ENCODE results near the gene ANO5. TPM values are rescaled to one million over a fixed set of nuclear protein-coding genes. Genes with fewer than 3 reads are reported as not detected.

The ANO5 gene
- total and polyA plus RNA-seq, 2 donors (not counting 1 experiment from before 2014, with no cell fraction given): 0.06 to 4.1 TPM

GRCh38 chr11:22173532-22173931, 19.4 kb upstream of the ANO5 start:
- Histone ChIP-seq H2AFZ (ENCODE audit: low read length) (no peak overlapping the region), H3K9ac (ENCODE audit: insufficient read depth, low read length) (no peak overlapping the region), H3K9me3 (ENCODE audit: control insufficient read depth, insufficient read depth, low read depth, low read length) (no peaks in the 10 kb centered on the region), H3K27me3 (ENCODE audit: control insufficient read depth, insufficient read depth, low read length) (no peaks in the 10 kb centered on the region), H3K4me1 (ENCODE audit: control insufficient read depth, extremely low read depth, insufficient read depth, low read length) (no peaks in the 10 kb centered on the region), H3K36me3 (ENCODE audit: control insufficient read depth, insufficient read depth, low read length) (no peaks in the 10 kb centered on the region), H4K20me1 (ENCODE audit: control insufficient read depth, extremely low read depth, insufficient read depth, low read length) (no peaks in the 10 kb centered on the region), H3K27ac (ENCODE audit: insufficient read depth, low read length) (no peak overlapping the region), H3K4me2 (ENCODE audit: extremely low read depth, insufficient read depth, low read length) (no peak overlapping the region), H3K4me3 (replicated peaks in 1 of 4; ENCODE audit: control extremely low read depth in 1 of 4, insufficient read depth in 1 of 4, low read depth in 3 of 4, low read length in 4 of 4) (no peak overlapping the region), H3K79me2 (ENCODE audit: control insufficient read depth, insufficient read depth, low read length) (no peaks in the 10 kb centered on the region)
- no peak for TF ChIP-seq CTCF (conservative IDR thresholded peaks at IDR 0.05 in 1 of 2, IDR thresholded peaks at IDR 0.05 in 1 of 2; ENCODE audit: low read depth in 1 of 2, low read length in 2 of 2)
- TF ChIP-seq EZH2 (IDR thresholded peaks at IDR 0.05; ENCODE audit: low read length, missing control alignments): no peak
- DNase-seq (ENCODE audit: low read depth in 2 of 2): no peak

GRCh38 chr11:22177186-22177585, 15.7 kb upstream of the ANO5 start:
- DNase-seq (ENCODE audit: low read depth in 2 of 2): no peak
- no peak overlapping the region for H3K9ac ChIP-seq (ENCODE audit: insufficient read depth, low read length)
- TF ChIP-seq EZH2 (IDR thresholded peaks at IDR 0.05; ENCODE audit: low read length, missing control alignments): no peak
- TF ChIP-seq CTCF (conservative IDR thresholded peaks at IDR 0.05 in 1 of 2, IDR thresholded peaks at IDR 0.05 in 1 of 2; ENCODE audit: low read depth in 1 of 2, low read length in 2 of 2): no peak
- no peak overlapping the region for H3K4me3 ChIP-seq (replicated peaks in 1 of 4; ENCODE audit: control extremely low read depth in 1 of 4, insufficient read depth in 1 of 4, low read depth in 3 of 4, low read length in 4 of 4)
- no peaks in the 10 kb centered on the region for H3K79me2 ChIP-seq (ENCODE audit: control insufficient read depth, insufficient read depth, low read length)
- H3K4me2 ChIP-seq (ENCODE audit: extremely low read depth, insufficient read depth, low read length): no peak overlapping the region
- no peaks in the 10 kb centered on the region for H4K20me1 ChIP-seq (ENCODE audit: control insufficient read depth, extremely low read depth, insufficient read depth, low read length)
- H3K27me3 ChIP-seq (ENCODE audit: control insufficient read depth, insufficient read depth, low read length): no peaks in the 10 kb centered on the region
- no peaks in the 10 kb centered on the region for H3K9me3 ChIP-seq (ENCODE audit: control insufficient read depth, insufficient read depth, low read depth, low read length)
- no peak overlapping the region for H2AFZ ChIP-seq (ENCODE audit: low read length)
- no peaks in the 10 kb centered on the region for H3K4me1 ChIP-seq (ENCODE audit: control insufficient read depth, extremely low read depth, insufficient read depth, low read length)
- H3K36me3 ChIP-seq (ENCODE audit: control insufficient read depth, insufficient read depth, low read length): no peaks in the 10 kb centered on the region
- no peak overlapping the region for H3K27ac ChIP-seq (ENCODE audit: insufficient read depth, low read length)

GRCh38 chr11:22179626-22180025, 13.3 kb upstream of the ANO5 start:
- Histone ChIP-seq H3K9ac (ENCODE audit: insufficient read depth, low read length) (no peak overlapping the region), H3K36me3 (ENCODE audit: control insufficient read depth, insufficient read depth, low read length) (no peaks in the 10 kb centered on the region), H3K4me1 (ENCODE audit: control insufficient read depth, extremely low read depth, insufficient read depth, low read length) (no peaks in the 10 kb centered on the region), H3K4me2 (ENCODE audit: extremely low read depth, insufficient read depth, low read length) (no peak overlapping the region), H3K27me3 (ENCODE audit: control insufficient read depth, insufficient read depth, low read length) (no peaks in the 10 kb centered on the region), H3K79me2 (ENCODE audit: control insufficient read depth, insufficient read depth, low read length) (no peaks in the 10 kb centered on the region), H3K27ac (ENCODE audit: insufficient read depth, low read length) (no peak overlapping the region), H2AFZ (ENCODE audit: low read length) (no peak overlapping the region), H3K4me3 (replicated peaks in 1 of 4; ENCODE audit: control extremely low read depth in 1 of 4, insufficient read depth in 1 of 4, low read depth in 3 of 4, low read length in 4 of 4) (no peak overlapping the region), H4K20me1 (ENCODE audit: control insufficient read depth, extremely low read depth, insufficient read depth, low read length) (no peaks in the 10 kb centered on the region), H3K9me3 (ENCODE audit: control insufficient read depth, insufficient read depth, low read depth, low read length) (no peaks in the 10 kb centered on the region)
- DNase-seq (ENCODE audit: low read depth in 2 of 2): no peak
- TF ChIP-seq CTCF (conservative IDR thresholded peaks at IDR 0.05 in 1 of 2, IDR thresholded peaks at IDR 0.05 in 1 of 2; ENCODE audit: low read depth in 1 of 2, low read length in 2 of 2) (no peak), EZH2 (IDR thresholded peaks at IDR 0.05; ENCODE audit: low read length, missing control alignments) (no peak)

Measured in fibroblast of lung (primary cell).